ENCODE data around the gene AFAP1.

AFAP1 gene

GRCh38 chr4:7829652-7830580 is 109.7 kb downstream of the AFAP1 start:
- H3K4me3 ChIP-seq (ENCODE audit: low read depth, low read length): no peak overlapping the region
- no peak for DNase-seq (ENCODE audit: low read depth)
- TF ChIP-seq CTCF (IDR thresholded peaks at IDR 0.05; ENCODE audit: control insufficient read depth, extremely low read depth, insufficient read depth): no peak

GRCh38 chr4:7828793-7829301 is 110.8 kb downstream of the AFAP1 start:
- no peak for TF ChIP-seq CTCF (IDR thresholded peaks at IDR 0.05; ENCODE audit: control insufficient read depth, extremely low read depth, insufficient read depth)
- no peak overlapping the region for H3K4me3 ChIP-seq (ENCODE audit: low read depth, low read length)
- DNase-seq (ENCODE audit: low read depth): no peak

- H3K4me3 ChIP-seq (ENCODE audit: low read depth, low read length): no peak overlapping the region
- DNase-seq (ENCODE audit: low read depth): no peak
- no peak for TF ChIP-seq CTCF (IDR thresholded peaks at IDR 0.05; ENCODE audit: control insufficient read depth, extremely low read depth, insufficient read depth)
These were observed 111.5 kb downstream of the AFAP1 start for GRCh38 chr4:7828011-7828720.

GRCh38 chr4:7827566-7827965 is 112.1 kb downstream of the AFAP1 start:
- no peak for DNase-seq (ENCODE audit: low read depth)
- TF ChIP-seq CTCF (IDR thresholded peaks at IDR 0.05; ENCODE audit: control insufficient read depth, extremely low read depth, insufficient read depth): no peak
- no peak overlapping the region for H3K4me3 ChIP-seq (ENCODE audit: low read depth, low read length)

GRCh38 chr4:7826909-7827306 is 112.8 kb downstream of the AFAP1 start:
- DNase-seq (ENCODE audit: low read depth): no peak
- H3K4me3 ChIP-seq (ENCODE audit: low read depth, low read length): no peak overlapping the region
- TF ChIP-seq CTCF (IDR thresholded peaks at IDR 0.05; ENCODE audit: control insufficient read depth, extremely low read depth, insufficient read depth): no peak

- no peak for TF ChIP-seq CTCF (IDR thresholded peaks at IDR 0.05; ENCODE audit: control insufficient read depth, extremely low read depth, insufficient read depth)
- DNase-seq (ENCODE audit: low read depth): no peak
- H3K4me3 ChIP-seq (ENCODE audit: low read depth, low read length): no peak overlapping the region
These were observed 113.3 kb downstream of the AFAP1 start for GRCh38 chr4:7826176-7826908.

Measured in LNCaP clone FGC (cell line).